ENCODE measurements around the gene UBE2QL1. TPM values are rescaled to one million over a fixed set of nuclear protein-coding genes. Genes with fewer than 3 reads are reported as not detected.
A peak's percentile ranks its signal among the peaks of the same experiment; 100 is the strongest.
"Not testable (repeated sequence)": the region's sequence is repeated elsewhere in the genome, so short reads cannot be mapped to it uniquely, and the experiment has no call there.

The UBE2QL1 gene
- polyA plus RNA-seq, 1 donor = 0.70 TPM

DNA sequence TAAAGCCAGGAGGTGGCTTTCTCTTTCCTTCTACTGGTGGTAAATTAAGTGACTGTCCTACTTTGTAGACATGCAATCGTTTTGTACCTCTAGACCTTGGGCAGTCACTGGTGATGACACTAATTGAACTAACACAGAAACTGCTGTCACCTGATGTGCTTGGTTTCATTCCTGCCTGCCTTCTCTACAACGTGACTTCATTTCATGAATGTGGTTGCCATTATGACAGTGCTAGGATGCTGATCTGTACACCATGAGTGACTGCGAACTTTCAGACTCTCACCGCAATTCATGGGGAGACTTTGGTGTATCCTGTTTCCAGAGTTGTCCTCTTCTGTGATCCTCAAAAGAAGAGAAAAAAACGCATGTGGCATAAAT is 47.5 kb downstream of the UBE2QL1 start:
- DNase-seq = no peak

DNA sequence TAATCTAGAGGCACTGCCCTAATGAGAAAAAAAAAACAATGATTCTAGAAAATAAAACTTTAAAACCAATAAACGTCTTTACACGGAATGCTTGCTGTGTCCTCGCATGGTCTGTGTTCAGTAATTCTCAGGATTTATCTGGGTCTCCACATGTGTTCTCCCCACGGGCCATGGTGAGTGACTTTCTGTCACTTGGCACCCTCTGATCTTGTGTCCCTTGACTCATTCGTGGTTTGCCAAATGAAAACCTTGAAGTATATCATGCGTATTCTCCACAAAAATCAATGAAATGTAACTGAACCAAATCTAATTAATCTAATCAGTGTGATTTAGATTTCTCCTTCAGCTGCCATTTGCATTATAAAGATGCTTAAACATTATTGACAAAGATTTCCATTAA is 48.0 kb downstream of the UBE2QL1 start:
- no peak for DNase-seq

DNA sequence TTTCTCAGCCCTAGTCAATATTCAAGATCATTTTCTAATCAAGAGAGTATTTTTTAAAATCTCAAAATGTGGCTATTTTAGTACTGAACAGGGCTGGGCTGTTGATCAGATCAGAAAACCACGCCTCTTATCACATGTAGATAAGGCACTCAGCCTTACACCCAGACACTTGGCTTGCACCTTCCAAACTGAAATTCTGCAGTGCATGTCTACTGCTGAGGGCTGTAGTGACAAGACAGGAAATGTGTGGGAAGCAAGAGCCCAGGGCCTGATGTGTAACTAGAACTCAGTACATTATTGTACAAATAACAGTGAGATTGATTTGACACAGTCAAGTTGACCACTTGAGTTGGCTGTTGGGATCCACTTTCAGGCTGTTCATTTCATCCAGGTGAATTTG is 48.6 kb downstream of the UBE2QL1 start:
- no peak for DNase-seq

DNA sequence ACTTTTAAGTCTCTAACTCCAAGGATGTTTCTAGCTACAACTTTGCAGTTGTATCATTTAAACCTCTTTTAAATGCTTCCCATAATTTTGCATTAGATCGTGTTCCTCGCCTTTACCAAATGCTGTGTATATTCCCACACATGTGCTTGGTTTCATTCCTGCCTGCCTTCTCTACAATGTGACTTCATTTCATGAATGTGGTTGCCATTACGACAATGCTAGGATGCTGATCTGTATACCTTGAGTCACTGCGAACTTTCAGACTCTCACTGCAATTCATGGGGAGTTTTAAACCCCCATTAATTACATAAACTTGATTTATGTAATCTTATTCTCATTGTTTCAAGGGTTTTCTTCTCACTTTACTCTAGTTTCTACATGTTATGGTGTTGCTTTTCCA is 50.3 kb downstream of the UBE2QL1 start:
- no peak for DNase-seq

DNA sequence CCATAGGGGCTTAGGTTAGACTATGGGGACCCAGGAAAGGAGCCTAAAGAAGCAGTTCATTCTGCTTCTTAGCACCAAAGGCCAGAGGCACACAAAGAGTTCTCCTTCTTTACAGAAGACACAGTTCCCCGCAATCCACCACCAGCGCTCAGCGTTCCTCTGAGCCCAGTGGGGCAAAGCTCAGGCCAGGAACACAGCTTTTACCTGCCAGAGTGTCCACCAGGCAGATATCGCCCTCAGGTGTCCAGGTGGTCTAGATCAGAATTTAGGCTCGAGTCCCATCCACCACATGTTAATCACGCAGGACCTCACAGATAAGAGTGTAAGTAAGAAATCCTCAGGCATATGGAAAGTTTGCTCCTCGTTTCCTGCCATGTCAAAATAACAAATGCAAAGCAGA is 53.0 kb downstream of the UBE2QL1 start:
- no peak for DNase-seq

DNA sequence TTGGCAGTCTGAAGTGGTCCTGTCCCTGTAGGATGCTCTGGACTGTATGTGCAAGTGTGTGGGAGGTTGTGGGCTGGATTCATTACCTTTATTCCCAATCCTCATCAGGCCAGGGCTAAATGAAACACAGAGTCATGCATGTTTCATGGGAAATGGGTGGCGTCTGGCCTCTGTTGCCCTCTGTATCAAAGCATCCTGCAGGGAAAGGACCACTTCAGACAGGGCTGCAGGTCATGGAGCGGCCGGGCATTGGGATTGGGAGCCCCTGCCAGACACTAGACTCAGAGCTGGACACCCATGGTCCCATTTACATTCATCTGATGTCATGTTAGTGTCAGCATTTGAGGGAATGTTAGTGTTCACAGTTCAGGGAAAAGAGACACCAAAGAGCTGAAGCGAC is 53.8 kb downstream of the UBE2QL1 start:
- DNase-seq = no peak

DNA sequence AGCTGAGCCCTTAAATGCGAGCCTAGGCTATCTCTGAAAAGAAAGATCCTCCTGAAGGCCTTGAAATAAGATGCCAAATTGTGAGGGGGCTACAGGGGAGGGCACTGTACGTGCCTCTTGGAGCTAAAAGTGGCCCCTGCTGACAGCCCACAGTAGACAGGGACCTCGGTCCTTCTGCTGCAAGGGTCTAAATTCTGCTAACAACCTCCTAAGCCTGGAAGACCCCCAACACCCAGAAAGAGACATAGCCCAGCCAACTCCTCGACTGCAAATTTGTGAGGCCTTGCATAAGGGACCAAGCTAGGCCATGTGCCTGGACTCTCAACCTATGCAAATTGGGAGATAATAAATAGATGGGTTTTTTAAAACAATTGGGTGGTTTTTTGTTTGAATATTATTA is 54.7 kb downstream of the UBE2QL1 start:
- DNase-seq = no peak

DNA sequence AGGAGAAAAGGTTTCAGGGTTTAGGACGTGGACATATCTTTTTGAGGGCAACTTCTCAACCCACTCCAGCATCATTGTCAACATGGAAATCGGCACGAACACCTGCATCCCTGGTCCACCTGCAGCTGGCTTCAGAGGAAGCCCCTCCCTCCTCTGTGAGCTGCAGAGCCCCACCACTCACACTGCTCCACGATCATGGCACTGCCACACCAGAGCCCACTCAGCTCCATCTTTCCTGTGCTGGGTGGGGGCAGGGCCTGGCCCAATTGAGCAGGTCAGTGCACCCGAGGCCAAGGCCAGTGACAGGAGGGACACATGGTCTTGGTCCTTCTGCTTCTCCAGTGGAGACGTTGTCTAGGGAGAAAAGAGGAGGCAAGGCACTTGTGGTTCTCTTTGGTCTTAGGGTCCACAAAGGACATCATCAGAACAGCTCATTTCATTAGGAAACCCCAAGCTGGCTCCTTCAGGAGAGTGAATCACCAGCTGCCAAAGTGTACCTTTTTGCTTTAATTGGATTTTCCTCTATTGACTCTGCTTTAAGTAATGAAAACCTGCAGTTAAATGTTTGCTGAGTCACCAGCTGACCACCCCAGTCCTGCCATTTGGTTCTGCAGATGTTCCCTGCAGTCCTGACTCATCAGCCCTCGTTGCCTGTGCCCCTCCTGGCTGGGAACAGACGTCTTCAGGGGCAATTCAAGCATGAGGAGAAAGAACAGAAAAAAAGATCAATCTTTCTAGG is 56.2 kb downstream of the UBE2QL1 start:
- no peak for DNase-seq

DNA sequence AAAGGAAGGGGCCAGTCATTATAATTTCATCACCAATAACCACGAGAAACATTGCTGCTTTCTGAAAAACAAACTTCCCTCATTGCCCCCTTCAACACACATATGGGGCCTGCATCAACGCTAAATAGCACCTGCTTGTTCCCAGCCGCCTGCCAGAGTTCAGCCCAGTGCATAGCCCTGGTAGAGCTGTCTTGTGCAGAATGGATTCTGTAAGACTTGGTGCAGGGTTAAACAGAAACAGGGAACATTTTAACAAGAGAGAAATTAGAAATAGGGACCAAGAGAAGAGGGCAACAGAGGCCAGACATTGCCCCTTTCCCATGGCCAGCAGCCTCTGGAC is 56.7 kb downstream of the UBE2QL1 start:
- no peak for DNase-seq

DNA sequence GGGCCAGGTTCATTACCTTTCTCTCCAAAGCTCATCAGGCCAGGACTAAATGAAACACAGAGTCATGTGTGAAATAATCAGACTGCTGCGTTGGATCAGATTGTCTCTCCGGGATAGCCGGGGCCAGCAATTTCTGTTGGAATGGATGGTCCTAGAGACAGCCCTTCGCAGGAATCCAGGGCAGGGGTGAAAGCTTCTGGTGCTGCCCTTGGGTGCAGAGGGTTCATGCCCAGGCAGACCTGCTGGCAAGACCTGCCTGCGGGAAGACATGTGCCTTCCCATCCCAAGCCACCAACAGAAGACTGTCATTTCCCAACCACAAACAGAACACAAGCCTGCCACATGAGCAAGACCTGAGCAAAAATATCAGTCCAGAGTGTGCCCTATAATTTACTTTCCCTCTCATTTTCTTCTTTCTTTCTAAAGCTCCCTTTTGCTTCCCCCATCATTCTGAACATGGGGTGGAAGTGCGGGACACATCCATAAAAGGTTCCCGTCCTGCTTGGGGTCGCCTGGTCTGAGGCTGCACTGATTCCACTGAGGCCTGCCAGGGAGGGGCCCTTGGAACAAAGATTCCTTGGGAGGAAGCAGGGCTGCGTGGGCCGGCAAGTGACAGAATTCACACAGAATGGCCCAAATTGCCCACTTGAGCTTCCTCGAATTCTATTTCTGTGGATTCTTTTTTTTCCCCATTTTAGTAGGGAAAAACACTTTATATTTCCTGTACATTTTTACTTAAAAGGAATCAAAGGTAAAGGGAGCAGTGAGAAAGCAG is 57.3 kb downstream of the UBE2QL1 start:
- DNase-seq = no peak

DNA sequence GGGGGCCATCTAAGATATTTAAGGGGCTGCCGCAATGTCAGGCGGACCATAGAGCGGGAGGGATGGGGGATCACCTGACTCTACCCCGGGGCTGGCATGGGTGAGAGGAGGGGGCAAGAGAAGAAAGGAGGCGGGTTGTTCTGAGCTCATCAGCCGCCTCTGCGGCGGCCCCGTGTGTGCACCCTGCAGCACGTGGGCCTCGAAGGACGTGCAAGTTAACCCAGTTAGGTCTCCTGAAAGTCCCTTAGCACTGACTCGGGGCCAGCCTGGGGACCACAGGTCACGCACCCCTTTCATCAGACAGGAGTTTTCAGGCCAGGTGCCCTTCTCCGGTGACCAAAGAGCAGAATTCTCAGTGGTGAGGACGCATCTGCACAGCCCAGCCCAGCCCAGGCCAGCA is 58.0 kb downstream of the UBE2QL1 start:
- no peak for DNase-seq

DNA sequence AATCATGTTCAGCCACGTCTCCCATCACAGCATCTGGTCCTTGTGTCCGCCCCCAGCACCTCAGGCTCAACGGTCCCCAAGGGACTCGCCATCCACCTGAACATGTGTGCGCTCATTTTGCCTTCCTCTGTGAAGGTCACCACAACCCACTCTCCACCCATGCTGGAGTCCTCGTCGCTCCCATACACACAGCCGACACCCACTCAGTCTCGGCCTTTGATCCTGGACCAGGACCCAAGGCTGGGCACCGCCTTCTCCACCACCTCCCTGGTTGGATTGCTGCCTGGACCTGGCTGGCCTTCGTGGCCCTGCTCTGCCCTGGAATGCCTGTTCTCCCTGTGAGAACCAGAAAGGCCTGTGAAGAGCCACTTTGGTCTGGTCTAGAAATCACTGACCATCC is 60.3 kb downstream of the UBE2QL1 start:
- DNase-seq = no peak

DNA sequence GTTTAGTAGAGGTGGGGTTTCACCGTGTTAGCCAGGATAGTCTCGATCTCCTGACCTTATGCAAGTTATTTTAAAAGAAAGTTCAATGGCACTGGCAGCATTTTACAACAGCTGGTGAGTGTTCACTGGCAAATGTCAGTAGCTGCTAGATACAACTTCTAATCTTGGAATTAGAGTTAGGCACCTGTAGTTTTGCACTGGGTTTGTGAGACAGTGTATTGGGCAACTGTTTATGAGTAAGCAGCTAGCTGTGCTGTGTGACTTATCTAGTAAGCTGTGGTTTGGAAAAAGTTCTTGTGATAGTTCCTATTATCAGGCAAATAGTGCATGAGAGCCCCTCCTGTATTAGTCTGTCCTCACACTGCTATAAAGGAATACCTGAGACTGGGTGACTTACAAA is 61.5 kb downstream of the UBE2QL1 start:
- no peak for DNase-seq

DNA sequence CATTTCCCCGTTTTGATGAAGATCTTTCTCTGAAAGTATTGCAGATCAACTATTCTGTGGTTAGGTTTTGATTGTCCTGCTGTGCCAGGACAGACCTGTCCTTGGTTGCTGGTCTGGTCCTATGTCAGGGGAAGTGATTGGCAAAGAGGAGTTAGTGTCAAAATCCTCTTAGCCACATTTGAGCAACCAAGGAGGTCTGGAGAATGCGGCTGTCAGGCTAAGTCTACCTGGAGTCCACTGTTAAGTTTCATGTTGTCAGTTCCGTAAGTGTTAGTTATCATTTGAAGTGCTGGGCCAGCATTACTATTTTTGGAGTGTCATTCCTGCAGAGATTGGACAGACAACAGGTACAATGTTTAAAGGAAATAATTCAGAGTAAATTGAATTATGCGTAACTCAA is 62.3 kb downstream of the UBE2QL1 start:
- DNase-seq = no peak

DNA sequence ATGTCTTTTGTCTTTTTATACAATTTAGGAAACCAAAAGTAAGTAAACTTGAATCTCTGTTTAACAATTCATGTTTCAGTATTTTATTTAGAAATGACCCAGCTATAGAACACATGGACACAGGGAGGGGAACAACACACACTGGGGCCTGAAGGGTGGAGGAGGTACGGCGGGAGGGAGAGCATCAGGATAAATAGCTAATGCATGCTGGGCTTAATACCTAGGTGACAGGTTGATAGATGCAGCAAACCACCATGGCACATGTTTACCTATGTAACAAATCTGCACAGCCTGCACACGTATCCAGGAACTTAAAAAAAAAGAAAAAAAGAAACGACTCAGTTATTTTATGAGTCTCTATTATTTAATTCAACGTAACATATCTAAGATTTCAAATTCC is 67.2 kb downstream of the UBE2QL1 start:
- not testable (repeated sequence) for DNase-seq

DNA sequence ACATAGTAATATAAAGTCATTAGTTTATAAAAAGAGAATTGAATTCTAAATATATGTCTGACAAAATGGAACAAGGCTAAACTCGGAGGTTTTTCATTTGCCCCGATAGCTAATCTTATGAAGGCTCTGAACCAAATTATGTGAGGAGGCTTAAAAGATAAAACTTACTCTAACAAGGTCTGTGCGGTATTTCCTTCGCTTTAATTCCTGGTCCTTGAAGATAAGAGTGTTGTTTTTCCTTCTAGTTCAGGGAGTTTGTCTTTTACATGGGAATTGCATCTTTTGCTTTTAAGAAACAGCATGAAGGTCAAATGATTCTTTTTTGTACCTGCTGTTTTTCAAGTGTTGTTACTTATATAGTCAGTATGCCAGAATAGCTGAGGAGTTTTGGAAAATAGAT is 68.2 kb downstream of the UBE2QL1 start:
- no peak for DNase-seq

DNA sequence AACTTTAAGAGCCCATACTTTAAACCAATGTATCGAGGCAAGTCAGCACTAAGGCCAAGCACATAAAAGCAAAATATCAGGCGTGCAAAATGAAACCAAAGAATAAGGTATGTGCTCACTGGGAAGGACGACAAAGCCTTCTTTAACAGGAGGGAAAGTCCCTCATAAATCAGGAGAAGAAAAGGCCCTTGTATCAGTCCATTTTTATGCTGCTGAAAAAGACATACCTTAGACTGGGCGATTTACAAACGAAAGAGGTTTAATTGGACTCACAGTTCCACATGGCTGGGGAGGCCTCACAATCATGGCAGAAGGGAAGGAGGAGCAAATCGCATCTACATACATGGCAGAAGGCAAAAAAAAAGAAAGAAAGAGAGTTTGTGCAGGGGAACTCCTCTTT is 68.9 kb downstream of the UBE2QL1 start:
- no peak for DNase-seq

DNA sequence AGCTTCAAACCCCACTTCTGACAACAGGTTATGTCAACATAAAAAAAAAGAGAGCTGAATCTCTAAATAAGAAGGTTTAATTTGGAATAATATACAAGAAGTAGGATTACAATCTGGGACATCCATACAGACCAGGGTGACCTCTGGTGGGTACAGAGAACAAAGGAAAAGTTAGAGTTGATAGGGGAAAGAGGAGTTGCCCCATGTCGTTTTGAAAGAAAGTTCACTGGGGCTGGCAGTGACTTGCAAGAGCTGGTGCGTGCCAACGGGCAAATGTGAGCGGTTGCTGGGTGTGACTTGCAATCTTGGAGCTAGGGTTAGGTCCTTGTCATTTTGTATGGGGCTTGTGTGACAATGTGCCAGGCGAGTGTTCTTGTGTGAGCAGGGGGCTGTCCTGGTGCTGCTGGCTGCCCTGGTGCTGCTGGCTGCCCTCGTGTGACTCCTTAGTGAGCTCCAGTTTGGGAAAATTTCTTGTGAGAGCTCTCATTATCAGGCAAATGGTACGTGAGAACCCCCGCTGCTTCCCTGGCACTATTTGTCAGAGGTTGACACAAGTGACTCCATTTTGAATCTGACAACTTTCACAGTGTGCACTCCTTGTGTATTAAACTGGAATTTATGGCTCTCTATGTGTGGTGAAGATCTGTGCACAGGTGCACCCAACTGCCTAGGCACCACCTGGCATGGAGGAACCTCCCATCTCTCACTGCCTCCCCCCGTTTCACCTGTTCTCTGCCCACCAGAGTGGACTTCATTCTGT is 69.8 kb downstream of the UBE2QL1 start:
- no peak for DNase-seq

DNA sequence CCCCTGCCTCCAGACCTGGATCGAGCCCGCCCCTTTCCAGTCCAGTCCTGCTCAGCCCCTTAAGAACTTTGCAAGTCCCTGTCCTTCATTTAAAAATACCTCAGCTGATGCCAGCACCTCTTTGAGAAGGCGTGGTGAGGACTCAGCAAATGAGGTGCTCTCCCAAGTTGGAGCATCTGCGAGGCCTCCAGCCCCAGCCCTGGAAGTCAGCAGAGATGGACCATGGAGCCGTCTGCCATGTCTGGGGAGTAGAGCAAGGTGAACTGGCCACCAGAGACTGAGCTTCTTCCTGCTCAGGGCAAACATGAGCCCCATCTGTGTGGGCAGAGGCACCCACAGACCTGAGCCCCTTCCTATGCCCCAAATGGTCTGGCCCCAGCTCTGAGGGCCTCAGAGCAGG is 71.5 kb downstream of the UBE2QL1 start:
- DNase-seq = no peak

DNA sequence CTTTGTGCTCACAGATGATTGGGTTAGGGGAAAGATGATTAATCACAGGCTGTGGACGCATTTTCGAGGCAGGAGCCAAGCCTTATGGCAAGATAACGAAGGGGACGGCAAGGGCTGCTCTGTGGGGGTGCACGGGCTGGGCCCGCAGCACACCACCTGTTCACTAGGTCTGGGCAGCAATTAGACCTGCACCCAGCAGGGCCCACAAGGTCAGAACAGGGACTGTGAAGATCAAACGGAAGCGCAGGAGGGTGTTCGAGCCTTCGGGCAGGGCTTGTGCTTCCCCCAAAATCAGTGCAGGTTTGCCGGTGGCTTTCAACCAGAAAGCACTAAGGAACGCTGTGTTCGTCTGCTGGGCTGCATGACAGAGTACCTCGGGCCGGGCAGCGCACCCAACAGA is 73.7 kb downstream of the UBE2QL1 start:
- DNase-seq = no peak

DNA sequence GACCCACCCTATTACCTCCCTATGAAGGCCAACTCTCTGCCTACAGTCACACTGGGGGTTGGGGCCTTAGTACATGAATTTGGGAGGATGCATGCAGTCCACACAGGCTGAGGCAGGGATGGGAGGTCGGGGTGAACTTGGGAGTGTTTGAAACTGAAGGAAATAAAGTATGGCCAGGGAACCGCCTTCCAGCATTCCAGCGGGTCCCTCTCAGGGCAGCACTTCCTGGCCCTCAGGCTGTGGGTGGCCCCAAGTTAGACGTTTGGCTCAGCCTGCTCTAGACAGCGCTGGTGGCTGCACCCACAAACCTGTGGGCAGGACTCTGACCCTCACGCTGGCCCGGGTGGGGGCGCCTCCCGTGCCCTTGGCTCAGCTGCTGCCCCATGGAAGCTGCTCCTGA is 74.3 kb downstream of the UBE2QL1 start:
- DNase-seq = no peak

DNA sequence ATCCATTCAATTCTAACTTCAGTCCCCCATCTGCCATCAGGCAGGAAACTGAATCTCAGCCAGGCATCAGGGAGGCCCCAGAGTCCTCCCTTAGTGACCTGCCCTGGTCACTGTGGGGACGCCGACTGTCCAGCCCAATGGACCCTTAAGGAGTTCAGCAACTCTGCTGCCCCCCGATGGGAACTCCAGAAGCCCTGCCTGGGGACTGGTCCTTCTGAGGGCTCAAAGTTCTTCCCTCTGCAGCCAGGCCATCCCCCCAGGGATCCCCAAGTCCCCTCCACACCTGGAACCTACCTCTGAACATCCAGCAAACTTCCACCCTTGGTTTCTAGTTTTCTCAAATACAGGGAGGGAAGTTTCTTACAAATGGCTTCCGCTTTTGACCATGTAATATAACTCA is 76.8 kb downstream of the UBE2QL1 start:
- DNase-seq = no peak

DNA sequence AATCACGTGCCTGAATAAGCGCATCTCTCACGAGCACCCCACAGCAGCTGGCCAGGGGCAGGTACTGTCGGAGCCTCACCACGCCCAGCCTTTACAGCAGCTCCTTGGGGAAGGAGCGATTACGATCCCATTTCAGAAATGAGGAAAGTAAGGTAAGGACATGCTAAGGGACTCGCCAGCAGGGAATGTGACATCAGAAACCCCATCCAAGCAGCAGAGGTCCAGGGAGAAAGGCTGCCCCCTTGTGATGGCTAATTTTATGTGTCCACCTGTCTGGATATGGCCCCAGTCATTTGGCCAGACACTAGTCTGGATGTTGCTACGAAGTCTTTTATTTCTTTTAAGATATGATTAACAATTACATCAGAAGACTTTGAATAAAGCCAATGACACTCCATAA is 77.3 kb downstream of the UBE2QL1 start:
- peak; percentile 31 for DNase-seq
